ENCODE results near the gene VANGL2. TPM values are rescaled to one million over a fixed set of nuclear protein-coding genes. Genes with fewer than 3 reads are reported as not detected.
"Not testable (repeated sequence)": the region's sequence is repeated elsewhere in the genome, so short reads cannot be mapped to it uniquely, and the experiment has no call there.

VANGL2 gene
- total RNA-seq, 1 experiment from 2014 or later, result 2.2 TPM

GRCh38 chr1:160375788-160376524, 24.4 kb upstream of the VANGL2 start:
- DNase-seq (ENCODE audit: low read depth in 1 of 2, low spot score in 2 of 2), result peak; percentile 56 to 65
- Histone ChIP-seq H3K4me3 (no peak overlapping the region), H3K9me3 (replicated peaks) (no peaks in the 10 kb centered on the region), H3K27me3 (replicated peaks) (no peaks in the 10 kb centered on the region), H3K36me3 (no peaks in the 10 kb centered on the region), H3K27ac (peak overlapping the region; percentile 11; the same call in 1 of the 2 replicates), H3K4me1 (replicated peaks) (peaks cover 24% of the 10 kb centered on the region)

GRCh38 chr1:160376525-160377131, 23.7 kb upstream of the VANGL2 start:
- peak; percentile 45 to 60 for DNase-seq (ENCODE audit: low read depth in 1 of 2, low spot score in 2 of 2)
- Histone ChIP-seq H3K4me3 (no peak overlapping the region), H3K27ac (no peak overlapping the region), H3K27me3 (replicated peaks) (no peaks in the 10 kb centered on the region), H3K9me3 (replicated peaks) (no peaks in the 10 kb centered on the region), H3K4me1 (replicated peaks) (peaks cover 24% of the 10 kb centered on the region), H3K36me3 (no peaks in the 10 kb centered on the region)

- Histone ChIP-seq H3K9me3 (replicated peaks) (no peaks in the 10 kb centered on the region), H3K4me3 (no peak overlapping the region), H3K27ac (no peak overlapping the region), H3K36me3 (no peaks in the 10 kb centered on the region), H3K27me3 (replicated peaks) (no peaks in the 10 kb centered on the region), H3K4me1 (replicated peaks) (peaks cover 24% of the 10 kb centered on the region)
- peak in 1 of 2 experiments; percentile 44 for DNase-seq (ENCODE audit: low read depth in 1 of 2, low spot score in 2 of 2)
Measured at GRCh38 chr1:160377585-160378206, 22.7 kb upstream of the VANGL2 start.

GRCh38 chr1:160384812-160385211, 15.6 kb upstream of the VANGL2 start:
- DNase-seq (ENCODE audit: low read depth in 1 of 2, low spot score in 2 of 2); H3K4me1 ChIP-seq (replicated peaks); H3K27me3 ChIP-seq (replicated peaks); H3K4me3 ChIP-seq; H3K36me3 ChIP-seq; H3K27ac ChIP-seq; H3K9me3 ChIP-seq (replicated peaks): not testable (repeated sequence)

GRCh38 chr1:160388406-160388805, 12.0 kb upstream of the VANGL2 start:
- not testable (repeated sequence) for H3K4me3 ChIP-seq; DNase-seq (ENCODE audit: low read depth in 1 of 2, low spot score in 2 of 2); H3K4me1 ChIP-seq (replicated peaks); H3K9me3 ChIP-seq (replicated peaks); H3K36me3 ChIP-seq; H3K27me3 ChIP-seq (replicated peaks); H3K27ac ChIP-seq

GRCh38 chr1:160394673-160395072, 5.7 kb upstream of the VANGL2 start:
- Histone ChIP-seq H3K27ac (no peak overlapping the region), H3K27me3 (replicated peaks) (peaks cover 4% of the 10 kb centered on the region; the same call in 1 of the 2 replicates), H3K36me3 (no peaks in the 10 kb centered on the region), H3K4me3 (no peak overlapping the region), H3K4me1 (replicated peaks) (no peaks in the 10 kb centered on the region), H3K9me3 (replicated peaks) (no peaks in the 10 kb centered on the region)
- DNase-seq (ENCODE audit: low read depth in 1 of 2, low spot score in 2 of 2), result no peak

- no peaks in the 10 kb centered on the region; the same call in 1 of the 2 replicates for H3K27me3 ChIP-seq (replicated peaks)
- peaks cover 2% of the 10 kb centered on the region; the same call in 1 of the 2 replicates for H3K36me3 ChIP-seq
- H3K9me3 ChIP-seq (replicated peaks), result no peaks in the 10 kb centered on the region
Measured at GRCh38 chr1:160397651-160398050, 2.7 kb upstream of the VANGL2 start.

GRCh38 chr1:160398823-160399222, 1.5 kb upstream of the VANGL2 start:
- no peak for DNase-seq (ENCODE audit: low read depth in 1 of 2, low spot score in 2 of 2)
- no peaks in the 10 kb centered on the region; the same call in 1 of the 2 replicates for H3K27me3 ChIP-seq (replicated peaks)

More at GRCh38 chr1:160397651-160398050, 2.7 kb upstream of the VANGL2 start:
- peaks cover 11% of the 10 kb centered on the region for H3K4me1 ChIP-seq (replicated peaks)
- H3K4me3 ChIP-seq, result no peak overlapping the region
- H3K27ac ChIP-seq, result no peak overlapping the region
- no peak for DNase-seq (ENCODE audit: low read depth in 1 of 2, low spot score in 2 of 2)

GRCh38 chr1:160399544-160400222, 681 bp upstream of the VANGL2 start:
- no peak for DNase-seq (ENCODE audit: low read depth in 1 of 2, low spot score in 2 of 2)
- peaks cover 2% of the 10 kb centered on the region; the same call in 1 of the 2 replicates for H3K36me3 ChIP-seq
- H3K4me3 ChIP-seq, result peak overlapping the region; percentile 66
- H3K27me3 ChIP-seq (replicated peaks), result no peaks in the 10 kb centered on the region; the same call in 1 of the 2 replicates
- H3K4me1 ChIP-seq (replicated peaks), result peaks cover 17% of the 10 kb centered on the region
- H3K27ac ChIP-seq, result peak overlapping the region; percentile 53; the same call in 1 of the 2 replicates
- no peaks in the 10 kb centered on the region for H3K9me3 ChIP-seq (replicated peaks)

More at GRCh38 chr1:160398823-160399222, 1.5 kb upstream of the VANGL2 start:
- H3K4me3 ChIP-seq, result no peak overlapping the region
- H3K9me3 ChIP-seq (replicated peaks), result no peaks in the 10 kb centered on the region
- peaks cover 2% of the 10 kb centered on the region; the same call in 1 of the 2 replicates for H3K36me3 ChIP-seq
- peaks cover 17% of the 10 kb centered on the region for H3K4me1 ChIP-seq (replicated peaks)
- no peak overlapping the region for H3K27ac ChIP-seq

GRCh38 chr1:160400646-160401486, 502 bp downstream of the VANGL2 start:
- H3K4me3 ChIP-seq, result peak overlapping the region; percentile 66
- peaks cover 17% of the 10 kb centered on the region for H3K4me1 ChIP-seq (replicated peaks)
- no peaks in the 10 kb centered on the region for H3K27me3 ChIP-seq (replicated peaks)
- peak overlapping the region; percentile 31; the same call in 1 of the 2 replicates for H3K27ac ChIP-seq
- peak in 1 of 2 experiments; percentile 29 for DNase-seq (ENCODE audit: low read depth in 1 of 2, low spot score in 2 of 2)
- no peaks in the 10 kb centered on the region for H3K9me3 ChIP-seq (replicated peaks)
- H3K36me3 ChIP-seq, result peaks cover 2% of the 10 kb centered on the region; the same call in 1 of the 2 replicates

- Histone ChIP-seq H3K4me3 (peak overlapping the region; percentile 66), H3K27ac (no peak overlapping the region), H3K36me3 (peaks cover 2% of the 10 kb centered on the region; the same call in 1 of the 2 replicates), H3K9me3 (replicated peaks) (no peaks in the 10 kb centered on the region), H3K4me1 (replicated peaks) (peaks cover 17% of the 10 kb centered on the region), H3K27me3 (replicated peaks) (no peaks in the 10 kb centered on the region)
- DNase-seq (ENCODE audit: low read depth in 1 of 2, low spot score in 2 of 2), result no peak
Measured at GRCh38 chr1:160401487-160401805, 1.1 kb downstream of the VANGL2 start.

GRCh38 chr1:160402001-160402795, 1.8 kb downstream of the VANGL2 start:
- Histone ChIP-seq H3K27ac (no peak overlapping the region), H3K9me3 (replicated peaks) (no peaks in the 10 kb centered on the region), H3K4me3 (no peak overlapping the region), H3K27me3 (replicated peaks) (no peaks in the 10 kb centered on the region), H3K36me3 (peaks cover 2% of the 10 kb centered on the region; the same call in 1 of the 2 replicates), H3K4me1 (replicated peaks) (peaks cover 17% of the 10 kb centered on the region)
- DNase-seq (ENCODE audit: low read depth in 1 of 2, low spot score in 2 of 2), result no peak
